ENCODE results near the gene SIN3A. TPM values are rescaled to one million over a fixed set of nuclear protein-coding genes. Genes with fewer than 3 reads are reported as not detected.

The SIN3A gene
- 7.3 and 10.9 TPM in 2 replicates for polyA plus RNA-seq

GRCh38 chr15:75451674-75452363, at the start of gene SIN3A:
SIN3A (minus strand) TSS chr15:75451690; CDS start chr15:75430375, 21,315 bp downstream.

GRCh38 chr15:75367913-75368688, 83.4 kb downstream of the SIN3A start, which contains the start of gene MAN2C1:
MAN2C1 (minus strand) TSS chr15:75368607; CDS start chr15:75368583, 24 bp downstream.

GRCh38 chr15:75346796-75347221, 104.7 kb downstream of the SIN3A start, which contains the start of gene NEIL1:
NEIL1 (plus strand) TSS chr15:75347039; CDS start chr15:75348906, 1,867 bp downstream.

GRCh38 chr15:75335705-75336355, 115.7 kb downstream of the SIN3A start, which contains the start of gene COMMD4:
COMMD4 (plus strand) TSS chr15:75336063; CDS start chr15:75336090, 27 bp downstream.

Other genes starting within 250 kb of the SIN3A start
- 0.20 and 0.44 TPM in 2 replicates for gene C15orf39, start 249.8 kb downstream of the SIN3A start, polyA plus RNA-seq
- gene GOLGA6C, start 193.4 kb downstream of the SIN3A start, polyA plus RNA-seq: not detected in 2 replicates
- not detected in 2 replicates for gene GOLGA6D, start 168.9 kb downstream of the SIN3A start, polyA plus RNA-seq
- gene COMMD4, start 115.6 kb downstream of the SIN3A start, polyA plus RNA-seq: 10.5 and 19.0 TPM in 2 replicates
- gene NEIL1, start 104.7 kb downstream of the SIN3A start, polyA plus RNA-seq: 2.0 and 6.4 TPM in 2 replicates
- gene MAN2C1, start 83.1 kb downstream of the SIN3A start, polyA plus RNA-seq: 12.3 and 20.5 TPM in 2 replicates
- 3.5 and 4.9 TPM in 2 replicates for gene PTPN9, start 127.6 kb upstream of the SIN3A start, polyA plus RNA-seq
- gene SNUPN, start 174.0 kb upstream of the SIN3A start, polyA plus RNA-seq: 27.2 and 40.5 TPM in 2 replicates
- gene IMP3, start 188.5 kb upstream of the SIN3A start, polyA plus RNA-seq: 24.8 and 52.7 TPM in 2 replicates
- gene SNX33, start 196.2 kb upstream of the SIN3A start, polyA plus RNA-seq: 0.25 and 1.0 TPM in 2 replicates

Data from Purkinje cell (primary cell).